GM21737 (cell line): ENCODE data around the gene FBRSL1.
"Not testable (repeated sequence)": the region's sequence is repeated elsewhere in the genome, so short reads cannot be mapped to it uniquely, and the experiment has no call there.

Experiments used
- ATAC-seq: cut with Tn5 transposase; IDR thresholded peaks from one replicate; pipeline ENCODE4 v1.9.1; 2021; ENCODE audit warnings: mild to moderate bottlenecking, moderate library complexity; ENCODE audit not compliant: unreplicated experiment

Gene FBRSL1

GRCh38 chr12:132522592-132523380 lies 32.8 kb downstream of the FBRSL1 start:
- no peak for ATAC-seq

GRCh38 chr12:132523576-132524331 lies 33.8 kb downstream of the FBRSL1 start:
- no peak for ATAC-seq

- ATAC-seq = no peak
Measured at GRCh38 chr12:132524405-132524804, 34.5 kb downstream of the FBRSL1 start.

GRCh38 chr12:132525011-132525832 lies 35.3 kb downstream of the FBRSL1 start:
- ATAC-seq = no peak

- no peak for ATAC-seq
Measured at GRCh38 chr12:132525833-132526455, 36.0 kb downstream of the FBRSL1 start.

- ATAC-seq = no peak
Measured at GRCh38 chr12:132527186-132527882, 37.4 kb downstream of the FBRSL1 start.

GRCh38 chr12:132527883-132528264 lies 37.9 kb downstream of the FBRSL1 start:
- ATAC-seq = no peak

- no peak for ATAC-seq
Measured at GRCh38 chr12:132528564-132529106, 38.7 kb downstream of the FBRSL1 start.

- no peak for ATAC-seq
Measured at GRCh38 chr12:132529156-132529839, 39.3 kb downstream of the FBRSL1 start.

GRCh38 chr12:132529906-132530305 lies 40.0 kb downstream of the FBRSL1 start:
- ATAC-seq = no peak

GRCh38 chr12:132530447-132530846 lies 40.5 kb downstream of the FBRSL1 start:
- ATAC-seq = no peak

- ATAC-seq = no peak
Measured at GRCh38 chr12:132530851-132531250, 40.9 kb downstream of the FBRSL1 start.

GRCh38 chr12:132532711-132533583 lies 43.0 kb downstream of the FBRSL1 start:
- ATAC-seq = not testable (repeated sequence)

- ATAC-seq = no peak
Measured at GRCh38 chr12:132533584-132533958, 43.6 kb downstream of the FBRSL1 start.

GRCh38 chr12:132534076-132534475 lies 44.1 kb downstream of the FBRSL1 start:
- ATAC-seq = no peak

GRCh38 chr12:132535019-132535418 lies 45.1 kb downstream of the FBRSL1 start:
- ATAC-seq = no peak

- no peak for ATAC-seq
Measured at GRCh38 chr12:132536102-132536876, 46.3 kb downstream of the FBRSL1 start.

- no peak for ATAC-seq
Measured at GRCh38 chr12:132537049-132537448, 47.1 kb downstream of the FBRSL1 start.
